ENCODE measurements around the gene DRC7. TPM values are rescaled to one million over a fixed set of nuclear protein-coding genes. Genes with fewer than 3 reads are reported as not detected.
A peak's percentile ranks its signal among the peaks of the same experiment; 100 is the strongest.

The DRC7 gene
- total RNA-seq, 1 donor from 2014 or later: not detected

GRCh38 chr16:57658130-57658877, 36.3 kb upstream of the DRC7 start:
- no peak for TF ChIP-seq CTCF (IDR thresholded peaks at IDR 0.05; ENCODE audit: insufficient read depth, low read length, severe bottlenecking)
- Histone ChIP-seq H3K36me3 (ENCODE audit: control insufficient read depth, insufficient read depth, low read length) (peaks cover 63% of the 10 kb centered on the region), H3K4me3 (ENCODE audit: low read depth, low read length) (no peak overlapping the region), H3K27me3 (ENCODE audit: control insufficient read depth, insufficient read depth, low read length) (no peaks in the 10 kb centered on the region)
- FAIRE-seq: peak; percentile 47
- DNase-seq (ENCODE audit: low read depth): no peak

- peaks cover 62% of the 10 kb centered on the region for H3K36me3 ChIP-seq (ENCODE audit: control insufficient read depth, insufficient read depth, low read length)
- no peak for TF ChIP-seq CTCF (IDR thresholded peaks at IDR 0.05; ENCODE audit: insufficient read depth, low read length, severe bottlenecking)
- FAIRE-seq: no peak
- no peaks in the 10 kb centered on the region for H3K27me3 ChIP-seq (ENCODE audit: control insufficient read depth, insufficient read depth, low read length)
- DNase-seq (ENCODE audit: low read depth): no peak
- H3K4me3 ChIP-seq (ENCODE audit: low read depth, low read length): no peak overlapping the region
Measured at GRCh38 chr16:57658878-57659674, 35.5 kb upstream of the DRC7 start.

- no peak for DNase-seq (ENCODE audit: low read depth)
- Histone ChIP-seq H3K27me3 (ENCODE audit: control insufficient read depth, insufficient read depth, low read length) (no peaks in the 10 kb centered on the region), H3K4me3 (ENCODE audit: low read depth, low read length) (no peak overlapping the region), H3K36me3 (ENCODE audit: control insufficient read depth, insufficient read depth, low read length) (peaks cover 55% of the 10 kb centered on the region)
- no peak for FAIRE-seq
- TF ChIP-seq CTCF (IDR thresholded peaks at IDR 0.05; ENCODE audit: insufficient read depth, low read length, severe bottlenecking): no peak
Measured at GRCh38 chr16:57660715-57661463, 33.7 kb upstream of the DRC7 start.

DNA sequence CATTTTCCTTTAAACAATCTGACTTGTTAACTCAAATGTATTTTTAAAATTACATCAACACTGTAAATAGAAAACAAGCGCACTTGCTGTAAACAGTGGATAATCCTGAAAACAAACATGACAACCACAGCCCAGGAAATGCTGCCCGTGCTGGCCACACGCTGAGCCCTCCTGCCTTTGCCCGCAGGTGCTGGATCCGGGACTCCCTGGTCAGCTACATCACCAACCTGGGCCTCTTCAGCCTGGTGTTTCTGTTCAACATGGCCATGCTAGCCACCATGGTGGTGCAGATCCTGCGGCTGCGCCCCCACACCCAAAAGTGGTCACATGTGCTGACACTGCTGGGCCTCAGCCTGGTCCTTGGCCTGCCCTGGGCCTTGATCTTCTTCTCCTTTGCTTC, 33.1 kb upstream of the DRC7 start:
- TF ChIP-seq CTCF (IDR thresholded peaks at IDR 0.05; ENCODE audit: insufficient read depth, low read length, severe bottlenecking): no peak
- no peak overlapping the region for H3K4me3 ChIP-seq (ENCODE audit: low read depth, low read length)
- peaks cover 49% of the 10 kb centered on the region for H3K36me3 ChIP-seq (ENCODE audit: control insufficient read depth, insufficient read depth, low read length)
- no peak for DNase-seq (ENCODE audit: low read depth)
- FAIRE-seq: no peak
- H3K27me3 ChIP-seq (ENCODE audit: control insufficient read depth, insufficient read depth, low read length): no peaks in the 10 kb centered on the region

GRCh38 chr16:57661936-57662906, 32.4 kb upstream of the DRC7 start:
- Histone ChIP-seq H3K36me3 (ENCODE audit: control insufficient read depth, insufficient read depth, low read length) (peaks cover 44% of the 10 kb centered on the region), H3K27me3 (ENCODE audit: control insufficient read depth, insufficient read depth, low read length) (no peaks in the 10 kb centered on the region), H3K4me3 (ENCODE audit: low read depth, low read length) (no peak overlapping the region)
- FAIRE-seq (no peak), DNase-seq (ENCODE audit: low read depth) (no peak)
- TF ChIP-seq CTCF (IDR thresholded peaks at IDR 0.05; ENCODE audit: insufficient read depth, low read length, severe bottlenecking): no peak

Measured in bronchial epithelial cell (primary cell).